Neural progenitor cell (in vitro differentiated cells): ENCODE results near the gene NKD2. TPM values are rescaled to one million over a fixed set of nuclear protein-coding genes. Genes with fewer than 3 reads are reported as not detected.
"Not testable (repeated sequence)": the region's sequence is repeated elsewhere in the genome, so short reads cannot be mapped to it uniquely, and the experiment has no call there.

ENCODE experiments used
- DNase-seq: peaks from one replicate; pipeline ENCODE4 v3.0.0-alpha.2; 2016; ENCODE audit warnings: low spot score
- H2AFZ ChIP-seq: fragments of 200-600 bp; sonication (generic); replicated peaks from 2 replicates; pipeline ENCODE4 v1.6.1; 2016; ENCODE audit warnings: antibody characterized with exemption
- H3F3A ChIP-seq: fragments of 200-600 bp; sonication (generic); 2 replicates; pipeline ENCODE4 v1.6.1; 2016; ENCODE audit warnings: antibody characterized with exemption, low read depth
- H3K27ac ChIP-seq: fragments of 200-600 bp; sonication (generic); 2 replicates; pipeline ENCODE4 v1.5.1; 2016; ENCODE audit warnings: mild to moderate bottlenecking
- H3K27me3 ChIP-seq: fragments of 200-600 bp; sonication (generic); 2 replicates; pipeline ENCODE4 v1.6.1; 2016; ENCODE audit warnings: mild to moderate bottlenecking, moderate library complexity
- H3K36me3 ChIP-seq: fragments of 200-600 bp; sonication (generic); 2 replicates; pipeline ENCODE4 v1.5.1; 2016
- H3K4me1 ChIP-seq: fragments of 200-600 bp; sonication (generic); 2 replicates; pipeline ENCODE4 v1.6.1; 2016; ENCODE audit warnings: mixed run types
- H3K4me2 ChIP-seq: fragments of 200-600 bp; sonication (generic); 2 replicates; pipeline ENCODE4 v1.6.1; 2016
- H3K4me3 ChIP-seq: fragments of 200-600 bp; sonication (generic); 2 replicates; pipeline ENCODE4 v1.5.1; 2016
- H3K79me2 ChIP-seq: fragments of 200-600 bp; sonication (generic); 2 replicates; pipeline ENCODE4 v1.6.1; 2016; ENCODE audit warnings: low read depth
- H3K9ac ChIP-seq: fragments of 200-600 bp; sonication (generic); 2 replicates; pipeline ENCODE4 v1.6.1; 2016
- H3K9me3 ChIP-seq: fragments of 200-600 bp; sonication (generic); 2 replicates; pipeline ENCODE4 v1.5.1; 2016; ENCODE audit warnings: low read depth
- H4K20me1 ChIP-seq: fragments of 200-600 bp; sonication (generic); 2 replicates; pipeline ENCODE4 v1.6.1; 2016; ENCODE audit warnings: low read depth
- H3K27ac Mint-ChIP-seq: 3 replicates; pipeline ENCODE4 v1.8.0; 2021; ENCODE audit warnings: mixed read lengths
- H3K27me3 Mint-ChIP-seq: 2 replicates; pipeline ENCODE4 v1.8.0; 2022; ENCODE audit warnings: low read depth, mild to moderate bottlenecking, inconsistent platforms, moderate library complexity, mixed read lengths; ENCODE audit not compliant: insufficient read depth
- H3K36me3 Mint-ChIP-seq: 3 replicates; pipeline ENCODE4 v1.8.0; 2021; ENCODE audit warnings: mixed read lengths
- H3K4me1 Mint-ChIP-seq: 3 replicates; pipeline ENCODE4 v1.8.0; 2021; ENCODE audit warnings: mixed read lengths
- H3K4me3 Mint-ChIP-seq: 3 replicates; pipeline ENCODE4 v1.8.0; 2021; ENCODE audit warnings: mild to moderate bottlenecking, moderate library complexity, mixed read lengths
- H3K9me3 Mint-ChIP-seq: 3 replicates; pipeline ENCODE4 v1.8.0; 2020; ENCODE audit warnings: mixed read lengths
- EZH2 ChIP-seq: fragments of 200-600 bp; sonication (generic); IDR thresholded peaks from 2 replicates; pipeline ENCODE4 v1.6.1; 2017; ENCODE audit warnings: antibody characterized with exemption, mild to moderate bottlenecking, moderate library complexity
- EZH2phosphoT487 ChIP-seq: fragments of 200-600 bp; sonication (generic); IDR thresholded peaks from 2 replicates; pipeline ENCODE4 v1.6.1; 2017; ENCODE audit warnings: antibody characterized with exemption
- total RNA-seq: library from RNA; depleted of rRNA; stranded (reverse); fragments of >200 nt; gene quantifications from 2 replicates; pipeline ENCODE4 v1.2.3, GENCODE V29; 2015; ENCODE audit warnings: low replicate concordance
- TF ChIP-seq, protein P1 (sequence below): fragments of 200-600 bp; sonication (generic); IDR thresholded peaks from 2 replicates; pipeline ENCODE4 v1.5.1; 2017; ENCODE audit warnings: antibody characterized with exemption, mild to moderate bottlenecking

Gene NKD2
- total RNA-seq, 1 donor from 2014 or later = 1.3 TPM

DNA sequence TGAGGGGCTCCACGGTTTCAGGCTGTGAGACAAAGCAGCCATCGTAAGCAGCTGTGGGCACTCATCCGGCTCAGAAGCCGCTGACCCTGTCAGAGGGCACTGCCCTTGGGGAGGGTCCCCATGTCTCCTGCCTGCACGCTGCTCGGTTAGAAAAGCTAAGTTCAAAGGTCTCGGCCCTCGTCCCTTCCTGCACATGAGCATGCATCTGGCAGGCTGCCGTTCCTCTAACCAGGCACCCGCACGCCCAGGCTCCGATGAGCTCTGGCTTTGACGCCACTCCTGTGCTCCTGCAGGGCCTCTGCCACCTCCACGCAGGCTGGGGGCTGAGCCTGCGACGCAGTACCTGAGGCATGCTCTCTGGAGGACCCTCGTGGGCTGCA, 51.3 kb downstream of the NKD2 start:
- Histone ChIP-seq H3F3A (no peaks in the 10 kb centered on the region), H3K27me3 (no peaks in the 10 kb centered on the region), H2AFZ (no peak overlapping the region), H3K4me2 (no peak overlapping the region), H3K27ac (no peak overlapping the region), H3K4me1 (no peaks in the 10 kb centered on the region), H3K4me3 (no peak overlapping the region), H4K20me1 (no peaks in the 10 kb centered on the region), H3K9me3 (no peaks in the 10 kb centered on the region), H3K36me3 (no peaks in the 10 kb centered on the region), H3K79me2 (no peaks in the 10 kb centered on the region), H3K9ac (no peak overlapping the region)
- no peak for DNase-seq
- Mint-ChIP-seq H3K4me3 (no peak overlapping the region), H3K27ac (no peak overlapping the region), H3K9me3 (no peaks in the 10 kb centered on the region), H3K36me3 (peaks cover 4% of the 10 kb centered on the region), H3K4me1 (peaks cover 7% of the 10 kb centered on the region), H3K27me3 (peaks cover under 1% of the 10 kb centered on the region)
- no peak for TF ChIP-seq EZH2phosphoT487
- TF ChIP-seq, protein P1, sequence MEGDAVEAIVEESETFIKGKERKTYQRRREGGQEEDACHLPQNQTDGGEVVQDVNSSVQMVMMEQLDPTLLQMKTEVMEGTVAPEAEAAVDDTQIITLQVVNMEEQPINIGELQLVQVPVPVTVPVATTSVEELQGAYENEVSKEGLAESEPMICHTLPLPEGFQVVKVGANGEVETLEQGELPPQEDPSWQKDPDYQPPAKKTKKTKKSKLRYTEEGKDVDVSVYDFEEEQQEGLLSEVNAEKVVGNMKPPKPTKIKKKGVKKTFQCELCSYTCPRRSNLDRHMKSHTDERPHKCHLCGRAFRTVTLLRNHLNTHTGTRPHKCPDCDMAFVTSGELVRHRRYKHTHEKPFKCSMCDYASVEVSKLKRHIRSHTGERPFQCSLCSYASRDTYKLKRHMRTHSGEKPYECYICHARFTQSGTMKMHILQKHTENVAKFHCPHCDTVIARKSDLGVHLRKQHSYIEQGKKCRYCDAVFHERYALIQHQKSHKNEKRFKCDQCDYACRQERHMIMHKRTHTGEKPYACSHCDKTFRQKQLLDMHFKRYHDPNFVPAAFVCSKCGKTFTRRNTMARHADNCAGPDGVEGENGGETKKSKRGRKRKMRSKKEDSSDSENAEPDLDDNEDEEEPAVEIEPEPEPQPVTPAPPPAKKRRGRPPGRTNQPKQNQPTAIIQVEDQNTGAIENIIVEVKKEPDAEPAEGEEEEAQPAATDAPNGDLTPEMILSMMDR = no peak
- TF ChIP-seq EZH2 = no peak

DNA sequence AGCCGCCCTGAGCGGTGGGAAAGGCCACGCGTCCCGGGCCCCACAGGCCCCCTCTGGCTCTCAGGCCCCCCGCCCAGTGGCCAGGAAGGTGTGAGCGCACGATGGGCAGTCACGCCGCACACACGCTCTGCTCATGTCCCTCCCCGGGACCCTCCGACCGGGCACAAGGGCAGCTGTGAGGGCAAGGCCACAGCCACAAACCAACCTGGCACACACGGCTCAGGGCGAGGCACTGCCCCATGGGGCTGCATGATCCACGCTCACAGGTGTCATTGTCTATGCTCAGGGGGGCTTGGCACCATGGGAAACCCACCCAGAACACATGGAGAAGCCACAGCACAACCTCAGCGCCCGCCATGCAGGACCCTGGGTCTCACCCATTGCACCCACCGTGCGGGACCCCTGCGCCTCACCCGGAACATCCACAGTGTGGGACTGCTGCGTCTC, 52.0 kb downstream of the NKD2 start:
- no peak overlapping the region for H3K9ac ChIP-seq
- H3K27ac ChIP-seq = no peak overlapping the region
- Mint-ChIP-seq H3K4me1 (peaks cover 5% of the 10 kb centered on the region), H3K27ac (no peak overlapping the region), H3K36me3 (no peaks in the 10 kb centered on the region), H3K4me3 (no peak overlapping the region), H3K9me3 (no peaks in the 10 kb centered on the region), H3K27me3 (no peaks in the 10 kb centered on the region)
- no peaks in the 10 kb centered on the region for H3F3A ChIP-seq
- DNase-seq = no peak
- TF ChIP-seq EZH2phosphoT487 (no peak), EZH2 (no peak)
- TF ChIP-seq, protein P1 = no peak
- no peaks in the 10 kb centered on the region for H3K79me2 ChIP-seq
- no peak overlapping the region for H3K4me3 ChIP-seq
- H2AFZ ChIP-seq = no peak overlapping the region
- no peaks in the 10 kb centered on the region for H3K36me3 ChIP-seq
- no peaks in the 10 kb centered on the region for H4K20me1 ChIP-seq
- H3K4me1 ChIP-seq = no peaks in the 10 kb centered on the region
- H3K27me3 ChIP-seq = no peaks in the 10 kb centered on the region
- H3K9me3 ChIP-seq = no peaks in the 10 kb centered on the region
- no peak overlapping the region for H3K4me2 ChIP-seq

DNA sequence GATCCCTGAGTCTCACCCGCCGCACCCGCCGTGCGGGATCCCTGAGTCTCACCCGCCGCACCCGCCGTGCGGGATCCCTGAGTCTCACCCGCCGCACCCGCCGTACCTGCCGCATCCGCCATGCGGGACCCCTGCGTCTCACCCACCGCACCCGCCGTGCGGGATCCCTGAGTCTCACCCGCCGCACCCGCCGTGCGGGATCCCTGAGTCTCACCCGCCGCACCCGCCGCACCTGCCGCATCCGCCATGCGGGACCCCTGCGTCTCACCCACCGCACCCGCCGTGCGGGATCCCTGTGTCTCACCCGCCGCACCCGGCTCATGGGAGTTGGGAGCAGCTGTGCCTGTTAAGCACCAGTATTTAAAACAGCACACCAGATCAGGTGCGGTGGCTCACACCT, 52.7 kb downstream of the NKD2 start:
- not testable (repeated sequence) for H3K9ac ChIP-seq, H3K36me3 ChIP-seq, H3K4me1 ChIP-seq, H2AFZ ChIP-seq, DNase-seq, H3K9me3 Mint-ChIP-seq, H3K79me2 ChIP-seq, H4K20me1 ChIP-seq, H3K27me3 Mint-ChIP-seq, H3K9me3 ChIP-seq, H3K4me3 ChIP-seq, H3K27ac Mint-ChIP-seq, H3K27me3 ChIP-seq, H3K36me3 Mint-ChIP-seq, H3K4me2 ChIP-seq, H3K4me1 Mint-ChIP-seq, H3K27ac ChIP-seq, H3K4me3 Mint-ChIP-seq, H3F3A ChIP-seq

DNA sequence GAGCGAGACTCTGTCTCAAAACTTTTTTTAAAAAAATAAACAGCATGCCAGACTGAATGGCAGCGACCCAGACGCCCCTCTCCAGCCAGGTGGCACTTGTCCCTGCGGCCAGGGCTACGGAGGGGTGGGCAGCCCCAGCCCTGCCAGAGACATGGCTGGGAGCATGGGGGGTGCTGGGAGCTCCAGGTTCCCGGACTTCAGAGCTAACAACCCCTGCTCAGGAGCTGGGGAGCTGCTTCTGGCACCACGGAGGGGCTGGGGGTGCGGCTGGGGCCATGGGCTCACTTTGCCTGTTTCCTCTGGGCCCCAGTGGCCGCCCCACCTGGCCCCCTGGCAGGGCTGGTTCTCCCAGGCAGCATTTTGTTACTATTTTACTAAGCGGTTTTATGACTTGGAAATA, 53.3 kb downstream of the NKD2 start:
- Mint-ChIP-seq H3K27me3 (peaks cover 4% of the 10 kb centered on the region), H3K4me1 (peaks cover 5% of the 10 kb centered on the region), H3K9me3 (no peaks in the 10 kb centered on the region), H3K36me3 (no peaks in the 10 kb centered on the region), H3K27ac (peak overlapping the region; percentile 64), H3K4me3 (no peak overlapping the region)
- no peak overlapping the region for H3K9ac ChIP-seq
- no peaks in the 10 kb centered on the region for H3K79me2 ChIP-seq
- no peaks in the 10 kb centered on the region for H3F3A ChIP-seq
- no peaks in the 10 kb centered on the region for H3K4me1 ChIP-seq
- no peaks in the 10 kb centered on the region for H3K9me3 ChIP-seq
- no peak overlapping the region for H2AFZ ChIP-seq
- no peaks in the 10 kb centered on the region for H3K27me3 ChIP-seq
- no peak for TF ChIP-seq EZH2phosphoT487
- TF ChIP-seq EZH2 = no peak
- TF ChIP-seq, protein P1 = no peak
- H3K4me3 ChIP-seq = no peak overlapping the region
- no peak for DNase-seq
- no peak overlapping the region for H3K27ac ChIP-seq
- no peaks in the 10 kb centered on the region for H4K20me1 ChIP-seq
- H3K4me2 ChIP-seq = no peak overlapping the region
- H3K36me3 ChIP-seq = no peaks in the 10 kb centered on the region
